ENCODE measurements around the gene MED13L. TPM values are rescaled to one million over a fixed set of nuclear protein-coding genes. Genes with fewer than 3 reads are reported as not detected.
A peak's percentile ranks its signal among the peaks of the same experiment; 100 is the strongest.

MED13L gene
- total and polyA plus RNA-seq, 3 donors from 2014 or later, result 56.4 to 173 (median 133) TPM

DNA sequence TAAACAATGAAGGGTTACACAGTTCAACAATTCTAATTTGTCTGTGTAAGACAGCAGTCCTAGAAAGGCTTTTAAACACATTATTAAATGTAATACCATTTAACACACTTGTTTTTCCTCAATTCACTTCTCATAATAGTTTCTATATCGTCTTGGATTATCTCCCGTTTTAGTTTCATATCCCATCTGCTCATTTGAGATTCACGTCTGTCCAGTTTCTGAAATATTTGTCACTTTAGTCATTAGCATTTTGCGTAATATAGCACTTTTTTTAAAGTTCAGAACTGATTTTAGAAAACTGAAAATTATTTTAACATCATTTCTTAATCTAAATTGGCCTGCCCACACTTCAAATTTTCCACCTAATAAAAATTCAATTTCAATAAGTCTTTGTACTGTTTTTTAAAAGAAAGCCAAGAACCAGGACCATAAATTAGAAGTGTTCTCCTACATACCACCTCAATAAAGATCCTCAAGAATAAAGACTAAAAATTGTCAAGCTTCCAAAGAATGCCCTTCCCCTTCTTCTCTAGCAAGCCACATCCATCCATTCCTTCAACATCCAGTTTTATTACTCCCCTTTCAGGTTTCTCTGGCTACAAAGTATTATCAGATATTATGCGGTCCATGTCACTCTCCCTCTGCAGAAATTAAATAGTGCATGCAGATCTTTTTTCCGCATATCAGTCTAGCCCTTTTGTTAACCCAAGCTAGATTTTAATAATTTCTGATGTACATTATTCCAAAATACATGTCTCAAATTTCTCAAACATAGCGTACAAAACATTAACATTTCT is 11.9 kb downstream of the MED13L start:
- no peaks in the 10 kb centered on the region for H3K27me3 ChIP-seq
- no peak for DNase-seq
- H3K4me3 ChIP-seq, result no peak overlapping the region
- no peaks in the 10 kb centered on the region for H3K9me3 ChIP-seq
- 76 to 79% methylated on average over 7 of the region's 7 CpGs for WGBS, 2 donors
- peaks cover 46% of the 10 kb centered on the region for H3K4me1 ChIP-seq
- no peaks in the 10 kb centered on the region for H3K36me3 ChIP-seq (ENCODE audit: low read depth, missing control alignments)
- no peak overlapping the region for H3K27ac ChIP-seq
- TF ChIP-seq POLR2A (IDR thresholded peaks at IDR 0.05), result no peak
- TF ChIP-seq, protein P1, sequence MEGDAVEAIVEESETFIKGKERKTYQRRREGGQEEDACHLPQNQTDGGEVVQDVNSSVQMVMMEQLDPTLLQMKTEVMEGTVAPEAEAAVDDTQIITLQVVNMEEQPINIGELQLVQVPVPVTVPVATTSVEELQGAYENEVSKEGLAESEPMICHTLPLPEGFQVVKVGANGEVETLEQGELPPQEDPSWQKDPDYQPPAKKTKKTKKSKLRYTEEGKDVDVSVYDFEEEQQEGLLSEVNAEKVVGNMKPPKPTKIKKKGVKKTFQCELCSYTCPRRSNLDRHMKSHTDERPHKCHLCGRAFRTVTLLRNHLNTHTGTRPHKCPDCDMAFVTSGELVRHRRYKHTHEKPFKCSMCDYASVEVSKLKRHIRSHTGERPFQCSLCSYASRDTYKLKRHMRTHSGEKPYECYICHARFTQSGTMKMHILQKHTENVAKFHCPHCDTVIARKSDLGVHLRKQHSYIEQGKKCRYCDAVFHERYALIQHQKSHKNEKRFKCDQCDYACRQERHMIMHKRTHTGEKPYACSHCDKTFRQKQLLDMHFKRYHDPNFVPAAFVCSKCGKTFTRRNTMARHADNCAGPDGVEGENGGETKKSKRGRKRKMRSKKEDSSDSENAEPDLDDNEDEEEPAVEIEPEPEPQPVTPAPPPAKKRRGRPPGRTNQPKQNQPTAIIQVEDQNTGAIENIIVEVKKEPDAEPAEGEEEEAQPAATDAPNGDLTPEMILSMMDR (IDR thresholded peaks at IDR 0.05), result no peak
- intact Hi-C loops (cut with DNase I; ENCODE audit: low total_unique reads), result no loop called here

DNA sequence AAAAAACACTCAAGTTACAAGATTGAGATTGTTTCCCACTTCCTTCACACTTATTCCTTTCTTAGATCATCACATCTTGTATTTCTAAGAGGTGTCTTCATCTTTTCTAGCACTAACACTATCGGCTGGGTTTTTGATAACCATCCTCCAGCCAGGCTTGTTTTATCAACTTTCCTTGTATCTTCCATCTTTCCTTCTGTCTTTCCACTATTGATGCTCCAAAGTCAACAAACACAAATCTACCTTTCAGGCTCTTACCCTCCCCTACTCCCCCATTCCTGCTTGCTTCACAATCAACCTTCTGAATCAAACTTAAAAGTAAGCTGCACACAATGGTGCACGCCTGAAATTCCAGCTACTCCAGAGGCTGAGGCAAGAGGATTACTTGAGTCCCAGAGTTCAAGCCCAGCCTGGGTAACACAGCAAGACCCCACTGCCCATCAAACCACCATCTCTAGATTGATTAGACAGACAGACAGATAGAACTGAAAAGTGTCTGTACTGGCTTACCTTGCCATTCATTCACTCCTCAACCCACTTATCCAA is 12.9 kb downstream of the MED13L start:
- DNase-seq, result no peak
- peaks cover 43% of the 10 kb centered on the region for H3K4me1 ChIP-seq

DNA sequence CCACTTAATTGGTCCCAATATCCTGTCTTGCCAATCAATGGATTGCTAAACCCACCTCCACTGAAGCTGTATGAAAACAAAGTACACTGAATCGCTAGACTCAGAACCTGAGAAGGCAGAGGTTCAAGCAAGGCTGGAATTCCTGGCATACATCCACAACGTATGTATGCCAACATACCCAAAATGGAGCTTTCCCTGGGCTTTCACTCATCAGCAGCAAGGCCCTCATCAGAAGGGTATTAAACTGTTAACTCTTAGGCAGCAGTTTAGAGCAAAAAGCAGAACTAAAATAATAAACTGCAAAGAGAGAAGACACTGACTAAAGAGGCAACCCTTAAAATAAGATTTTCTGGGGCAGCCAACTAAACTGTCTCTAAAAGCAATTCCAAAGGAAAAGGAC is 13.6 kb downstream of the MED13L start:
- peak overlapping the region in 1 of 2 donors; percentile 39 for H3K27ac ChIP-seq
- no peaks in the 10 kb centered on the region for H3K27me3 ChIP-seq
- WGBS, 2 donors, result 56 to 74% methylated on average over 2 of the region's 2 CpGs
- no peak for DNase-seq
- intact Hi-C loops (cut with DNase I; ENCODE audit: low total_unique reads), result no loop called here
- H3K9me3 ChIP-seq, result no peaks in the 10 kb centered on the region
- H3K36me3 ChIP-seq (ENCODE audit: low read depth, missing control alignments), result no peaks in the 10 kb centered on the region
- TF ChIP-seq POLR2A (IDR thresholded peaks at IDR 0.05), result no peak
- TF ChIP-seq, protein P1 (IDR thresholded peaks at IDR 0.05), result no peak
- no peak overlapping the region for H3K4me3 ChIP-seq
- peaks cover 43% of the 10 kb centered on the region for H3K4me1 ChIP-seq

More for the DNA sequence above, 12.9 kb downstream of the MED13L start:
- WGBS, 2 donors, result 70 to 74% methylated on average over 2 of the region's 2 CpGs
- Histone ChIP-seq H3K4me3 (no peak overlapping the region), H3K27me3 (no peaks in the 10 kb centered on the region), H3K9me3 (no peaks in the 10 kb centered on the region), H3K36me3 (ENCODE audit: low read depth, missing control alignments) (no peaks in the 10 kb centered on the region), H3K27ac (no peak overlapping the region)
- TF ChIP-seq POLR2A (IDR thresholded peaks at IDR 0.05), result no peak
- TF ChIP-seq, protein P1 (IDR thresholded peaks at IDR 0.05), result no peak
- intact Hi-C loops (cut with DNase I; ENCODE audit: low total_unique reads), result no loop called here

DNA sequence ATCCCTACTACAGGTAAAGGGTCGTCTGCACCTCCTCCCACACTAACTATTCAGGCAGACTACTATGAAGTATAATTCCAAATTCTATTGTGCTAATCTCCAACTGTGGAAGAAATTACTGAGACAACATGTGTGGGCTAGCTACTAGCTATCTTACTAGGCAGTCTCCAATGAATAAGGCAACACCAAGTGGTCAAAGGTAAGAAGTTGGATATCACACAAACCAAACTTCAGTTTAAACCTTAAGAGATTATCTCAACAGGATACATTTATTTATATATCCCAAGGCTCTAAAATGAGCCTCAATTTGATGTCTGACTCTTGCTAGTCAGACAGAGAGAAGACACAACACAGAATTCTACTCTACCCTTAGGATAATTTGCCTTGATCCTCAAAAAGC is 14.1 kb downstream of the MED13L start:
- H3K4me3 ChIP-seq, result no peak overlapping the region
- H3K4me1 ChIP-seq, result peaks cover 43% of the 10 kb centered on the region
- peak overlapping the region in 1 of 2 donors; percentile 39 for H3K27ac ChIP-seq
- TF ChIP-seq, protein P1 (IDR thresholded peaks at IDR 0.05), result no peak
- no peak for TF ChIP-seq POLR2A (IDR thresholded peaks at IDR 0.05)
- H3K27me3 ChIP-seq, result no peaks in the 10 kb centered on the region
- 47 to 48% methylated on average over 1 of the region's 1 CpG for WGBS, 2 donors
- DNase-seq, result no peak
- no peaks in the 10 kb centered on the region for H3K36me3 ChIP-seq (ENCODE audit: low read depth, missing control alignments)
- H3K9me3 ChIP-seq, result no peaks in the 10 kb centered on the region
- intact Hi-C loops (cut with DNase I; ENCODE audit: low total_unique reads), result no loop called here

Measured in testis (tissue), 3 donors.